Colonic mucosa (tissue), 4 donors: ENCODE data around the gene SLC16A7. TPM values are rescaled to one million over a fixed set of nuclear protein-coding genes. Genes with fewer than 3 reads are reported as not detected.

Experiments used
- DNase-seq: peaks from one replicate; pipeline ENCODE4 v3.0.0-alpha.2; 2020
- H3K27ac ChIP-seq: fragments of 200-600 bp; one replicate; pipeline ENCODE4 v1.8.0; 2021
- H3K27me3 ChIP-seq: fragments of 200-600 bp; one replicate; pipeline ENCODE4 v1.8.0; 2021
- H3K36me3 ChIP-seq: fragments of 200-600 bp; one replicate; pipeline ENCODE4 v1.8.0; 2021
- H3K4me1 ChIP-seq: fragments of 200-600 bp; one replicate; pipeline ENCODE4 v1.8.0; 2021; ENCODE audit warnings: mild to moderate bottlenecking
- H3K4me3 ChIP-seq: fragments of 200-600 bp; one replicate; pipeline ENCODE4 v1.8.0; 2021
- H3K9ac ChIP-seq, 2 donors: one replicate each; pipeline ENCODE4 v1.7.0; 2013; ENCODE audit warnings: control low read depth in 2 of 2, low read depth in 2 of 2, low read length in 2 of 2
- H3K9me3 ChIP-seq: fragments of 200-600 bp; one replicate; pipeline ENCODE4 v1.8.0; 2021
- intact Hi-C: fragments of 100-400 bp; cut with DNase I; formaldehyde crosslinking; loops from one replicate; pipeline ENCODE4 v1.14.1; 2022
- total RNA-seq, 2 donors: library from RNA; stranded (reverse); fragmentation: NEBNext Ultra II Directional in 1 of 2; extraction: Animal tissue kit (Norgen Biotek cat#: 25700) in 1 of 2; gene quantifications; one replicate each; pipeline ENCODE4 v1.2.1, GENCODE V29; 2021
- TF ChIP-seq, protein P1 (sequence below): fragments of 200-600 bp; IDR thresholded peaks from one replicate; pipeline ENCODE4 v1.8.0; 2022; ENCODE audit warnings: antibody characterized with exemption, mild to moderate bottlenecking
- donor health status: healthy.
- donor health status: DM: no; HTN: no; CAD: no.
- donor health status: DM: no; HTN: no; CAD: no.

Gene SLC16A7
- total RNA-seq, 2 donors from 2014 or later: 4.4 to 9.5 TPM

DNA sequence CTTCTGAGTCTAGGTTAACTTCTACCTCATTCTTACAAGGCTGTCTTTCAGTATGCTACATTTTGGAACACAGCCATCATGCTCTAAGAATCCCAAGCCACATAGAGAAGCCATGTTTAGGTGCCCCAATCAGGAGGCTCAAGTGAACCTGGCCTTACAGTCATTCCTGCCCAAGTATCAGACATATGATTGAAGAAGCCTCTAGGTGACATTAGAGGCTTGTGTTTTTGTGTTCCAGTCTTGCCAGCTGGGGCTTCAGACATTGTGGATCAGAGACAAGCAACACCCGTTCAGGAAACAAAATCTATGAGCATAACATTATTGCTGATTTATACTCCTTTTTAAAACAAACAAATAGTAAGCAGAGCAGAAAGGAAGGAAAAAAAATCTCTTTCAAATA, 8.1 kb upstream of the SLC16A7 start:
- H3K4me3 ChIP-seq: no peak overlapping the region
- intact Hi-C loops: no loop called here
- H3K9me3 ChIP-seq: no peaks in the 10 kb centered on the region
- H3K27ac ChIP-seq: no peak overlapping the region
- no peak for DNase-seq
- no peaks in the 10 kb centered on the region for H3K4me1 ChIP-seq
- H3K9ac ChIP-seq: no peak overlapping the region
- H3K36me3 ChIP-seq: no peaks in the 10 kb centered on the region
- no peaks in the 10 kb centered on the region for H3K27me3 ChIP-seq
- TF ChIP-seq, protein P1, sequence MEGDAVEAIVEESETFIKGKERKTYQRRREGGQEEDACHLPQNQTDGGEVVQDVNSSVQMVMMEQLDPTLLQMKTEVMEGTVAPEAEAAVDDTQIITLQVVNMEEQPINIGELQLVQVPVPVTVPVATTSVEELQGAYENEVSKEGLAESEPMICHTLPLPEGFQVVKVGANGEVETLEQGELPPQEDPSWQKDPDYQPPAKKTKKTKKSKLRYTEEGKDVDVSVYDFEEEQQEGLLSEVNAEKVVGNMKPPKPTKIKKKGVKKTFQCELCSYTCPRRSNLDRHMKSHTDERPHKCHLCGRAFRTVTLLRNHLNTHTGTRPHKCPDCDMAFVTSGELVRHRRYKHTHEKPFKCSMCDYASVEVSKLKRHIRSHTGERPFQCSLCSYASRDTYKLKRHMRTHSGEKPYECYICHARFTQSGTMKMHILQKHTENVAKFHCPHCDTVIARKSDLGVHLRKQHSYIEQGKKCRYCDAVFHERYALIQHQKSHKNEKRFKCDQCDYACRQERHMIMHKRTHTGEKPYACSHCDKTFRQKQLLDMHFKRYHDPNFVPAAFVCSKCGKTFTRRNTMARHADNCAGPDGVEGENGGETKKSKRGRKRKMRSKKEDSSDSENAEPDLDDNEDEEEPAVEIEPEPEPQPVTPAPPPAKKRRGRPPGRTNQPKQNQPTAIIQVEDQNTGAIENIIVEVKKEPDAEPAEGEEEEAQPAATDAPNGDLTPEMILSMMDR: no peak

DNA sequence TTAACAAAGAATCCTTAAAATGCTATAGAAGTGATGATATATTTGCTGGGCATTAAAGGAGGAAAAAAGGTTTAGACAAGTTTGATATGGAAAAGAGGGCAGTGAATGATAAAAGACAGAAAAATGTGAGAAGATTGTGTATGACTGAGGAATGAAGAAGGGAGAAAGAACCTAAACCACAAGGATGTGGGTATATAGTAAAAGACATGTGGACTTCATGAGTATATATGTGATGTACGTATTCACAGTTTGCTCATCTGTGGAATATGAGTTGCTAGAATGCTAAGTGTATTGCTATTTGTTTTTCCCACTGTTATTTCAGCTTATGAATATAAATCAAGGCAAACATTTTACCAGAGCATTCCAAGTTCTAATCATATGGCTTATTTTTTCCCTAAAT, 2.1 kb upstream of the SLC16A7 start:
- intact Hi-C loops: no loop called here
- Histone ChIP-seq H3K4me1 (no peaks in the 10 kb centered on the region), H3K9me3 (no peaks in the 10 kb centered on the region), H3K27ac (no peak overlapping the region), H3K4me3 (no peak overlapping the region), H3K9ac (no peak overlapping the region), H3K27me3 (no peaks in the 10 kb centered on the region), H3K36me3 (no peaks in the 10 kb centered on the region)
- TF ChIP-seq, protein P1: no peak
- no peak for DNase-seq

DNA sequence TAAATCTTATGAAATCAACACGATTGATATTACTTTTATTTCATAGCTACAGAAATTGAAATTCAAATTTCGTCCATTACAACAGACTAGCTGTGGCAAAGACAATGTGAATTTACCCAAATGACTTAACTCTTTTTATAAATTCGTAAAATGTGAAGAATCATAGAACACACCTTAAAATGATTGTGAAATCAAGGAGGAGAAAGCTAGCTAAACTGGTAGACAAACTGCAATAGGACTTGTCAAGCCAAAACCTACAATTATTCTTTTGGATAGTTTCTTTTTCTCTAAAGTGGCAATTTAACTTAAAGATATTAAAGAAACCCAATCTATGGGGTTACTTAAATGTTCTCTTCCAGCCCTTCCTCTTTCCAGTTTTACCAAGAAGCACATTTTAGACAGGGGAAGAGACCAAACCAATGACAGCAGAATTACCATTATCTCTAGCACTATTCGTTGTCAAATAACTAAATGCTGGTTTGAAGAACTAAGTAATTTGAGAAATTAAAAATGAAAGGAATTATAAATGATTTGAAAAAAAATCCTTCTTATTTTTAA, 807 bp upstream of the SLC16A7 start:
- TF ChIP-seq, protein P1: no peak
- DNase-seq: no peak
- H3K4me1 ChIP-seq: no peaks in the 10 kb centered on the region
- H3K27ac ChIP-seq: peak overlapping the region; percentile 85
- no peaks in the 10 kb centered on the region for H3K9me3 ChIP-seq
- no peak overlapping the region for H3K9ac ChIP-seq
- intact Hi-C loops: no loop called here
- H3K36me3 ChIP-seq: no peaks in the 10 kb centered on the region
- peak overlapping the region; percentile 55 for H3K4me3 ChIP-seq
- H3K27me3 ChIP-seq: no peaks in the 10 kb centered on the region

DNA sequence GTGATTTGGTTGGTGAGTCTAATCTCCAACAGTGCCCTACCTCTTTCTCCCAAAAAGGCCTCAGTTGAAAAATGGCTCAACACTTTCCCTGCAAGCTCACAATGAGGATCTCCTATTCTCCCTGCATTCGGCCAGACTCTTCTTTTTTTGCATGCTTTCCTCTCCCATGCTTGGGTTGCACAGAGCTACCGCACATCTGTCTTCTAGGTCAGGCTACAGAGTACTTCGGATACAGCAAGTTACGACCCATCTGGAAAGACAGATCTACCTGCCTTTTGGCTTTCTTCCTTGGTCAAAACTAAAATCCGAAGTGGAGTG, 305 bp upstream of the SLC16A7 start:
- Histone ChIP-seq H3K27ac (peak overlapping the region; percentile 85), H3K4me1 (no peaks in the 10 kb centered on the region), H3K36me3 (no peaks in the 10 kb centered on the region), H3K4me3 (peak overlapping the region; percentile 55), H3K9ac (peak overlapping the region in 1 of 2 donors; percentile 36), H3K9me3 (no peaks in the 10 kb centered on the region), H3K27me3 (no peaks in the 10 kb centered on the region)
- TF ChIP-seq, protein P1: no peak
- intact Hi-C loops: no loop called here
- DNase-seq: no peak

DNA sequence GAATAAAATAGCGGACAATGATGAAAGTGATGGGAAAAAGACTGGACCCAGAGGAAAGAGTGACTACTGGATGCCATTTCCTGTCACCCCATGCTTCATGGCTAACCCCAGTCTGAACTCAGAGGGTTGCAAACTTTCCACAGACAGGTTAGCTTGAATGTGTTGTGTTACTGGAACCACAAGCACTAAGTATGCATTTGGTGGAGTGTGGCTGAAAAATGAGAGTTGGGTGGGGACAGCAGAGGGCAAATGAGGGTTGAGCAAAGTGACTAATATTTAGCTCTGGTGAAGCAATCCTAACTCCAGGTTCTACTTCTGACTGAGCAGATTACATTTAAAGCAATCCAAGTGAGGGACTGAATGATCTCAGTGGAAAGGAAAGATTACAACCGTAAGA, 1.6 kb downstream of the SLC16A7 start:
- peak; percentile 31 for DNase-seq
- H3K4me3 ChIP-seq: no peak overlapping the region
- no peaks in the 10 kb centered on the region for H3K27me3 ChIP-seq
- H3K9ac ChIP-seq: peak overlapping the region in 1 of 2 donors; percentile 52
- intact Hi-C loops: no loop called here
- H3K36me3 ChIP-seq: no peaks in the 10 kb centered on the region
- no peaks in the 10 kb centered on the region for H3K4me1 ChIP-seq
- peak overlapping the region; percentile 85 for H3K27ac ChIP-seq
- H3K9me3 ChIP-seq: no peaks in the 10 kb centered on the region
- TF ChIP-seq, protein P1: no peak
